PC-9 (cell line): ENCODE data around the gene SEBOX. TPM values are rescaled to one million over a fixed set of nuclear protein-coding genes. Genes with fewer than 3 reads are reported as not detected.

ENCODE experiments used
- BruUV-seq: library from RNA; stranded (reverse); fragments of 400-500 nt; replicated peaks from 2 replicates; lab custom pipeline; 2021; lab: Mats Ljungman, UMichigan
- CTCF ChIA-PET: fragments of 300-600 bp; sonication (Branson Sonifier 250); formaldehyde crosslinking; loops from one replicate; lab custom pipeline; 2022; ENCODE audit warnings: antibody characterized with exemption; lab: Charles Lee
- POLR2A ChIA-PET: fragments of 300-600 bp; sonication (Branson Sonifier 250); formaldehyde crosslinking; loops from one replicate; lab custom pipeline; 2022; ENCODE audit warnings: antibody characterized with exemption; ENCODE audit not compliant: unreplicated experiment; lab: Charles Lee
- DNase-seq, 2 experiments: peaks; one replicate each; pipeline versions ENCODE4 v3.0.0 to v3.0.0-alpha.2; 2015 to 2022; ENCODE audit warnings: mixed read lengths in 1 of 2
- H2AFZ ChIP-seq: fragments of 200-600 bp; sonication (generic); 2 replicates; pipeline ENCODE4 v1.8.1; 2017; ENCODE audit warnings: antibody characterized with exemption
- H3F3A ChIP-seq: fragments of 200-600 bp; sonication (generic); 2 replicates; pipeline ENCODE4 v1.8.1; 2017; ENCODE audit warnings: antibody characterized with exemption, mild to moderate bottlenecking, low read depth; ENCODE audit not compliant: insufficient read depth
- H3K27ac ChIP-seq: fragments of 200-600 bp; sonication (generic); 2 replicates; pipeline ENCODE4 v1.6.1; 2016; ENCODE audit warnings: mixed run types
- H3K27me3 ChIP-seq: fragments of 200-600 bp; sonication (generic); 2 replicates; pipeline ENCODE4 v1.6.1; 2016; ENCODE audit warnings: low read depth, mixed run types; ENCODE audit not compliant: insufficient read depth
- H3K36me3 ChIP-seq: fragments of 200-600 bp; sonication (generic); 2 replicates; pipeline ENCODE4 v1.6.1; 2016; ENCODE audit warnings: low read depth, mixed run types
- H3K4me1 ChIP-seq: fragments of 200-600 bp; sonication (generic); replicated peaks from 2 replicates; pipeline ENCODE4 v1.6.1; 2016; ENCODE audit warnings: mixed run types; ENCODE audit not compliant: insufficient read depth
- H3K4me2 ChIP-seq: fragments of 200-600 bp; sonication (generic); 2 replicates; pipeline ENCODE4 v1.6.1; 2017; ENCODE audit warnings: mixed run types
- H3K4me3 ChIP-seq: fragments of 200-600 bp; sonication (generic); 2 replicates; pipeline ENCODE4 v1.6.1; 2016; ENCODE audit warnings: mixed run types
- H3K79me2 ChIP-seq: fragments of 200-600 bp; sonication (generic); 2 replicates; pipeline ENCODE4 v1.6.1; 2017; ENCODE audit warnings: low read depth, mixed run types
- H3K9me2 ChIP-seq: fragments of 200-600 bp; sonication (generic); 2 replicates; pipeline ENCODE4 v1.8.1; 2017; ENCODE audit warnings: mild to moderate bottlenecking; ENCODE audit not compliant: insufficient read depth
- H3K9me3 ChIP-seq: fragments of 200-600 bp; sonication (generic); 2 replicates; pipeline ENCODE4 v1.8.1; 2016; ENCODE audit warnings: low read depth; ENCODE audit not compliant: insufficient read depth
- H4K20me1 ChIP-seq: fragments of 200-600 bp; sonication (generic); 2 replicates; pipeline ENCODE4 v1.8.1; 2017; ENCODE audit not compliant: insufficient read depth
- CTCF ChIP-seq: fragments of 200-600 bp; sonication (generic); conservative IDR thresholded peaks from 2 replicates; pipeline ENCODE4 v1.6.1; 2017; ENCODE audit warnings: mixed run types, antibody characterized with exemption, mild to moderate bottlenecking, moderate library complexity
- EZH2 ChIP-seq: fragments of 200-600 bp; sonication (generic); IDR thresholded peaks from 2 replicates; pipeline ENCODE4 v1.8.0; 2017; ENCODE audit warnings: antibody characterized with exemption, low read depth
- intact Hi-C: fragments of 100-400 bp; cut with micrococcal nuclease; formaldehyde crosslinking; loops from one replicate; pipeline ENCODE4 v1.10.0; 2022; ENCODE audit not compliant: unreplicated experiment
- total RNA-seq: library from RNA; stranded (reverse); gene quantifications from 2 replicates; pipeline ENCODE4 v1.2.3, GENCODE V29; 2021

Gene SEBOX
- total RNA-seq, 1 experiment from 2014 or later = not detected

GRCh38 chr17:28357901-28358197 is 7.2 kb downstream of the SEBOX start:
- BruUV-seq = TSS peak; percentile 65
- Histone ChIP-seq H4K20me1 (no peaks in the 10 kb centered on the region; the same call in 1 of the 2 replicates), H3K4me1 (peaks cover 19% of the 10 kb centered on the region), H3K36me3 (peaks cover 19% of the 10 kb centered on the region), H3K4me3 (peak overlapping the region; percentile 84), H3F3A (no peaks in the 10 kb centered on the region), H3K9me3 (no peaks in the 10 kb centered on the region), H2AFZ (peak overlapping the region; percentile 85), H3K27me3 (no peaks in the 10 kb centered on the region), H3K79me2 (peaks cover 34% of the 10 kb centered on the region), H3K27ac (peak overlapping the region; percentile 23; the same call in 1 of the 2 replicates), H3K9me2 (no peaks in the 10 kb centered on the region), H3K4me2 (peak overlapping the region; percentile 91)
- DNase-seq = no peak
- intact Hi-C loops = loop anchor here (1.0 kb wide), 1 partner anchor 22 kb away; no protein-coding TSS in a partner anchor
- TF ChIP-seq EZH2 (no peak), CTCF (no peak)
- POLR2A ChIA-PET = interaction anchor here (0.6 to 1.4 kb wide), 7 partner anchors 10 to 59 kb away, joined by 3 to 24 read pairs (median 6); partner anchors contain the start of genes IFT20, TNFAIP1 and VTN
- CTCF ChIA-PET = interaction anchor here (0.6 kb wide), 1 partner anchor 58 kb away, joined by 3 read pairs; no protein-coding TSS in a partner anchor

GRCh38 chr17:28357061-28357900 is 7.7 kb downstream of the SEBOX start, which contains the start of gene POLDIP2:
Gene POLDIP2, minus strand, starts transcription at chr17:28357527. Its CDS starts 79 bp downstream, at chr17:28357448.
- ChIA-PET POLR2A (interaction anchor here (0.6 to 1.4 kb wide), 8 partner anchors 10 to 271 kb away, joined by 3 to 24 read pairs (median 6); partner anchors contain the start of genes IFT20, TNFAIP1 and VTN), CTCF (interaction anchor here (0.6 kb wide), 1 partner anchor 59 kb away, joined by 3 read pairs; no protein-coding TSS in a partner anchor)
- Histone ChIP-seq H3K79me2 (peaks cover 34% of the 10 kb centered on the region), H3K9me2 (no peaks in the 10 kb centered on the region), H3K4me2 (peak within 1 kb of the TSS; percentile 91), H2AFZ (peak within 1 kb of the TSS; percentile 93), H3F3A (no peaks in the 10 kb centered on the region), H4K20me1 (no peaks in the 10 kb centered on the region; the same call in 1 of the 2 replicates), H3K4me3 (peak within 1 kb of the TSS; percentile 84), H3K36me3 (peaks cover 22% of the 10 kb centered on the region), H3K9me3 (no peaks in the 10 kb centered on the region), H3K27ac (peak within 1 kb of the TSS; percentile 23; the same call in 1 of the 2 replicates), H3K27me3 (no peaks in the 10 kb centered on the region), H3K4me1 (peaks cover 19% of the 10 kb centered on the region)
- TF ChIP-seq EZH2 (no peak), CTCF (no peak)
- peak; percentile 87 to 94 for DNase-seq
- intact Hi-C loops = loop anchor here (1.0 kb wide), 1 partner anchor 21 kb away; no protein-coding TSS in a partner anchor
- no TSS peak for BruUV-seq

- Histone ChIP-seq H3K27ac (no peak overlapping the region), H3K27me3 (no peaks in the 10 kb centered on the region), H4K20me1 (no peaks in the 10 kb centered on the region), H3K36me3 (peaks cover 12% of the 10 kb centered on the region), H3K4me2 (no peak overlapping the region), H3K9me2 (no peaks in the 10 kb centered on the region), H3K4me1 (peaks cover 26% of the 10 kb centered on the region), H3K4me3 (no peak overlapping the region), H3F3A (peaks cover 50% of the 10 kb centered on the region), H3K79me2 (no peaks in the 10 kb centered on the region), H2AFZ (no peak overlapping the region), H3K9me3 (no peaks in the 10 kb centered on the region)
- CTCF ChIA-PET = interaction anchor here (0.6 kb wide), 1 partner anchor 1408 kb away, joined by 3 read pairs; no protein-coding TSS in a partner anchor
- no peak for DNase-seq
- POLR2A ChIA-PET = no interaction called here
- intact Hi-C loops = no loop called here
- TF ChIP-seq EZH2 = no peak
- TF ChIP-seq CTCF = no peak
- no TSS peak for BruUV-seq
Observed at GRCh38 chr17:28350271-28350670, 14.7 kb downstream of the SEBOX start.
